Mesothelial cell of epicardium (in vitro differentiated cells): ENCODE data around the gene FAM174C. TPM values are rescaled to one million over a fixed set of nuclear protein-coding genes. Genes with fewer than 3 reads are reported as not detected.
A peak's percentile ranks its signal among the peaks of the same experiment; 100 is the strongest.

Source experiments
- DNase-seq, 2 experiments: peaks; one replicate each; pipeline ENCODE4 v3.0.0; 2021; ENCODE audit warnings: low spot score in 2 of 2; ENCODE audit not compliant: unreplicated experiment in 2 of 2
- H3K27ac Mint-ChIP-seq: 2 replicates; pipeline ENCODE4 v1.8.0; 2021; ENCODE audit warnings: mixed read lengths
- H3K27me3 Mint-ChIP-seq: 2 replicates; pipeline ENCODE4 v1.8.0; 2021; ENCODE audit warnings: low read depth, mixed read lengths
- H3K36me3 Mint-ChIP-seq: 2 replicates; pipeline ENCODE4 v1.8.0; 2021; ENCODE audit warnings: mixed read lengths
- H3K4me1 Mint-ChIP-seq: 2 replicates; pipeline ENCODE4 v1.8.0; 2021; ENCODE audit warnings: mixed read lengths
- H3K4me3 Mint-ChIP-seq: 2 replicates; pipeline ENCODE4 v1.8.0; 2021; ENCODE audit warnings: mild to moderate bottlenecking, moderate library complexity, mixed read lengths
- H3K9me3 Mint-ChIP-seq: 2 replicates; pipeline ENCODE4 v1.8.0; 2021; ENCODE audit warnings: mixed read lengths
- total RNA-seq: library from RNA; stranded (reverse); gene quantifications from 3 replicates; pipeline ENCODE4 v1.2.1, GENCODE V29; 2021
- TF ChIP-seq, protein P1 (sequence below): fragments of 200-600 bp; sonication (generic); IDR thresholded peaks from one replicate; pipeline ENCODE4 v1.5.0; 2021; ENCODE audit warnings: antibody characterized with exemption; ENCODE audit not compliant: unreplicated experiment

Gene FAM174C
- total RNA-seq, 1 donor from 2014 or later, result 24.4 TPM

DNA sequence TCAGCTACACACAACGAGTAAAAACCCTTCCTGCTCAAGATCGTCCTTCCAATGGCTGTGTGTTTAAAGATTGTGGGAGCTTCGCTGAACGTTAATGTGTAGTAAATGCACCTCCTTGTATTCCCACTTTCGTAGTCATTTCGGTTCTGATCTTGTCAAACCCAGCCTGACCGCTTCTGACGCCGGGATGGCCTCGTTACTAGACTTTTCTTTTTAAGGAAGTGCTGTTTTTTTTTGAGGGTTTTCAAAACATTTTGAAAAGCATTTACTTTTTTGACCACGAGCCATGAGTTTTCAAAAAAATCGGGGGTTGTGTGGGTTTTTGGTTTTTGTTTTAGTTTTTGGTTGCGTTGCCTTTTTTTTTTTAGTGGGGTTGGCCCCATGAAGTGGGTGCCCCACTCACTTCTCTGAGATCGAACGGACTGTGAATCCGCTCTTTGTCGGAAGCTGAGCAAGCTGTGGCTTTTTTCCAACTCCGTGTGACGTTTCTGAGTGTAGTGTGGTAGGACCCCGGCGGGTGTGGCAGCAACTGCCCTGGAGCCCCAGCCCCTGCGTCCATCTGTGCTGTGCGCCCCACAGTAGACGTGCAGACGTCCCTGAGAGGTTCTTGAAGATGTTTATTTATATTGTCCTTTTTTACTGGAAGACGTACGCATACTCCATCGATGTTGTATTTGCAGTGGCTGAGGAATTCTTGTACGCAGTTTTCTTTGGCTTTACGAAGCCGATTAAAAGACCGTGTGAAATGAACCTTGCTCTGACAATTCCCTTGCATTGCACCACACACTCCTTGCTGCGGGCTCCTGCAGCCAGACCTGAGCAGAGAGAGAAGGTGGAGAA lies 2.7 kb upstream of the FAM174C start:
- no peaks in the 10 kb centered on the region for H3K27me3 Mint-ChIP-seq
- H3K9me3 Mint-ChIP-seq, result no peaks in the 10 kb centered on the region
- DNase-seq, result no peak
- H3K36me3 Mint-ChIP-seq, result peaks cover 20% of the 10 kb centered on the region
- TF ChIP-seq, protein P1, sequence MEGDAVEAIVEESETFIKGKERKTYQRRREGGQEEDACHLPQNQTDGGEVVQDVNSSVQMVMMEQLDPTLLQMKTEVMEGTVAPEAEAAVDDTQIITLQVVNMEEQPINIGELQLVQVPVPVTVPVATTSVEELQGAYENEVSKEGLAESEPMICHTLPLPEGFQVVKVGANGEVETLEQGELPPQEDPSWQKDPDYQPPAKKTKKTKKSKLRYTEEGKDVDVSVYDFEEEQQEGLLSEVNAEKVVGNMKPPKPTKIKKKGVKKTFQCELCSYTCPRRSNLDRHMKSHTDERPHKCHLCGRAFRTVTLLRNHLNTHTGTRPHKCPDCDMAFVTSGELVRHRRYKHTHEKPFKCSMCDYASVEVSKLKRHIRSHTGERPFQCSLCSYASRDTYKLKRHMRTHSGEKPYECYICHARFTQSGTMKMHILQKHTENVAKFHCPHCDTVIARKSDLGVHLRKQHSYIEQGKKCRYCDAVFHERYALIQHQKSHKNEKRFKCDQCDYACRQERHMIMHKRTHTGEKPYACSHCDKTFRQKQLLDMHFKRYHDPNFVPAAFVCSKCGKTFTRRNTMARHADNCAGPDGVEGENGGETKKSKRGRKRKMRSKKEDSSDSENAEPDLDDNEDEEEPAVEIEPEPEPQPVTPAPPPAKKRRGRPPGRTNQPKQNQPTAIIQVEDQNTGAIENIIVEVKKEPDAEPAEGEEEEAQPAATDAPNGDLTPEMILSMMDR, result no peak
- peaks cover 59% of the 10 kb centered on the region for H3K4me1 Mint-ChIP-seq
- peak overlapping the region; percentile 10 for H3K27ac Mint-ChIP-seq
- peak overlapping the region; percentile 41 for H3K4me3 Mint-ChIP-seq

GRCh38 chr19:1273263-1274041 lies 1.9 kb upstream of the FAM174C start:
- peaks cover 22% of the 10 kb centered on the region for H3K36me3 Mint-ChIP-seq
- no peak for DNase-seq
- TF ChIP-seq, protein P1, result no peak
- peaks cover 53% of the 10 kb centered on the region for H3K4me1 Mint-ChIP-seq
- H3K4me3 Mint-ChIP-seq, result peak overlapping the region; percentile 43
- peak overlapping the region; percentile 67 for H3K27ac Mint-ChIP-seq
- H3K27me3 Mint-ChIP-seq, result no peaks in the 10 kb centered on the region
- H3K9me3 Mint-ChIP-seq, result no peaks in the 10 kb centered on the region

DNA sequence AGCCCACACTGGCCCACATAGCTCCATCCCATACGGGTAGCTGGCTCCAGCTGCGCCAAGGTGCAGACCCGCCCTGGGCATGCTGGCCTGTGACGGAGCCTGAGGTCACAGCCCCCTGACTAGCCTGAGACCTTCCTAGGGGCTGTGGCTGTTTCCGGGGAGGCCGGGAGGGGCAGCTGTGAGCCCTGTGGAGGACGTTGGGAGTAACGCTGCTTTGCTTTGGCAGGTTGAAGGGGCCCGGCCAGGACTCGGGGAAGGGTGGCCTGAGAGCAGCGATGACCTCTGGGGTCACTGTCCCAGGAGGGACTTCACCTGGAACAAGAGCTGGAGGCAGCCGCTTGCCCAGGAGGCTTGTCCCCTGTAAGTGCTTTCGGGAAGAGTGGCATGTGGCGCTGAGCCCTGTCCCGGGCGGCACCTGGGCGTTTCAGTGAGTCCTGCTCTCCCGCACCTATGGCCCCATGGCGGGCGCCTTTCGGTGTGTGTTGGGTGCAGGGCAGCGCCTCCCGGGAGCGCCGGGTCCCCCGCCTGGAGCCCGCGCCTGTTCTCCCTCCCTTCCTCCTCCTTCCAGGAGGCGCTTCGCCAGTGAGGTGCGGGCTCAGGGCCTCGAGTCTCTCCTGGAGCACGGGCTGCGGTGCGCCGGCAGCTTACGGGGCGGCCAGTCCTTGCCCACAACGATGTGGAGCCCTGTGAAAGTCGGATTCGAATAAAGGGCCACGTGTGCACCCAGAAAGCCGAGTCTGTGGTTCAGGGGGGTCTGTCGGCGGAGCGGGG lies 1.1 kb upstream of the FAM174C start:
- no peaks in the 10 kb centered on the region for H3K9me3 Mint-ChIP-seq
- H3K4me1 Mint-ChIP-seq, result peaks cover 47% of the 10 kb centered on the region
- H3K27me3 Mint-ChIP-seq, result no peaks in the 10 kb centered on the region
- TF ChIP-seq, protein P1, result no peak
- H3K4me3 Mint-ChIP-seq, result peak overlapping the region; percentile 55
- DNase-seq, result no peak
- peak overlapping the region; percentile 81 for H3K27ac Mint-ChIP-seq
- H3K36me3 Mint-ChIP-seq, result peaks cover 22% of the 10 kb centered on the region

- Mint-ChIP-seq H3K4me1 (peaks cover 49% of the 10 kb centered on the region), H3K27ac (peak overlapping the region; percentile 81), H3K27me3 (no peaks in the 10 kb centered on the region), H3K36me3 (peaks cover 24% of the 10 kb centered on the region), H3K9me3 (no peaks in the 10 kb centered on the region), H3K4me3 (peak overlapping the region; percentile 55)
- DNase-seq, result no peak
- TF ChIP-seq, protein P1, result no peak
These were observed 474 bp upstream of the FAM174C start for GRCh38 chr19:1274852-1275259.

DNA sequence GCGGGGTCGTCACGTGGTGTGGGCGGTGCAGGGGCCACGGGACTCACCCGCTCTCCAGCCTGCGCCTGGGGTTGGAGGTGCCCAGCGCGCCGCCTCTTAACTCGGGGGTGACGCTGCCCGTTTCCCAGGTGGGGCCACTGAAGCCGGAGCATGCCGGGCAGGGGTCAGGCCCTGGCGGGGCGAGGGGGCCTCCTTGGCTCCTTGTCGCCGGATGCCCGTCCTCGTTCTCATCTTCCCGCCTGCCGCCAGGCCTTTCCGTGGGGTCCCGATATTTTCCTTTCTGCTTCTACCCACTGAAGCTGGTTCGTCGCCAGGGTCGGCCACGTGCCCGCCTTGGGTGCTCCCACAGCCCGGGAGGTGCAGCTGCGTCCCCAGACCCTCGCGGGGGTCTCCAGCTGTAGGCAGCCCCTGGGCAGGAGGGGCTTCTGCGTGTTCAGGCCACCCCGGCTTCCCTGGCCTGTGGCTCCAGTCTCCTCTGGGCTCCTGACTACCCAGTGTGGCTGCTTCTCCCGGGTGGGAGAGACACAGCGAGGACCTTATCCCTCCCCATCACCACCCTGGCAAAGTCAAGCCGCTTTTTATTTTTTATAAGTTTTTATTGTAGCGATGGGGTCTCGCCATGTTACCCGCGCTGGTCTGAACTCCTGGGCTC lies 772 bp downstream of the FAM174C start:
- H3K4me3 Mint-ChIP-seq, result peak overlapping the region; percentile 73

More for the DNA sequence above, 772 bp downstream of the FAM174C start:
- Mint-ChIP-seq H3K9me3 (no peaks in the 10 kb centered on the region), H3K27me3 (no peaks in the 10 kb centered on the region), H3K4me1 (peaks cover 39% of the 10 kb centered on the region), H3K36me3 (peaks cover 22% of the 10 kb centered on the region), H3K27ac (peak overlapping the region; percentile 96)
- DNase-seq, result no peak
- TF ChIP-seq, protein P1, result no peak
